Fibroblast of gingiva (primary cell): ENCODE data around the gene PDE6D.

Experiments
- DNase-seq: peaks from one replicate; pipeline ENCODE4 v3.0.0-alpha.2; 2011; ENCODE audit warnings: low read depth

PDE6D gene

DNA sequence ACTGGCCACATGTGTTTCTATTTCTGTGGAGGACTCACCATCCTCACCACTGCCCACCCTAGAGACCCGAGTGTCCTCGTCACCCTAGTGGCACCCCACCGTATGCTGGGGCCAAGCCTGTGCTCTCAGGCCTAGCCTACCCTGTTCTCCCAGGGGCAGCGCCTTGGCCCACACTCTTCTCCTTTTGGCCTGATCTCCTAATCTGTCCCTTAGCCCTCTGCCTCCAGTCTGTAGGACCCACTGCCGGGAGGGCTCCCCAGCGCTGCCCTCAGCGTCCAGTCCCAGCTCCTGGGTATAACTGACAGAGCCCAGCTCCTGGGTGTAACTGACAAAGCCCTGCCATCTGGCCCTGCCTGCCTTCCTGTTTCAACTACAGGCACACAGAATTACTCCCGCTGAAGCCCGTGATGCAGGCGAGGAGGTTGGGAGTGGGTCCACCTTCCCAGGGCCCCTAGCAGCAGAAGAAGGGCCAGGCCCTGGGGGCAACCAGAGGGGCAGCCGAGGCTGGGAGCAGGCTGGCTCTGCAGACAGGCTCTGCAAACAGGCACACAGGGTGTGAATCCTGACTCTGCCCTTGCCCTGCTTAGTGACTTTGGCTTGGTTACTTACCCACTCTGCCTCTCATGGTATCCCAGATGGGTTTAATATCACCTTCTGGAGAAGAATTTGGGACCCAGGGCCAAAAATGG is 98.3 kb downstream of the PDE6D start:
- DNase-seq = no peak
